22Rv1 (cell line): ENCODE results near the gene HTR4.

ENCODE experiments used
- H3K27ac ChIP-seq: fragments of 450-650 bp; 2 replicates; pipeline ENCODE4 v1.5.1; 2017
- ZFX ChIP-seq: fragments of 450-650 bp; IDR thresholded peaks from 2 replicates; pipeline ENCODE4 v1.6.1; 2017; ENCODE audit warnings: antibody characterized with exemption, borderline replicate concordance
- TF ChIP-seq, protein P1 (sequence below): fragments of 450-650 bp; IDR thresholded peaks from 2 replicates; pipeline ENCODE4 v1.5.1; 2017; ENCODE audit warnings: mild to moderate bottlenecking

Gene HTR4

DNA sequence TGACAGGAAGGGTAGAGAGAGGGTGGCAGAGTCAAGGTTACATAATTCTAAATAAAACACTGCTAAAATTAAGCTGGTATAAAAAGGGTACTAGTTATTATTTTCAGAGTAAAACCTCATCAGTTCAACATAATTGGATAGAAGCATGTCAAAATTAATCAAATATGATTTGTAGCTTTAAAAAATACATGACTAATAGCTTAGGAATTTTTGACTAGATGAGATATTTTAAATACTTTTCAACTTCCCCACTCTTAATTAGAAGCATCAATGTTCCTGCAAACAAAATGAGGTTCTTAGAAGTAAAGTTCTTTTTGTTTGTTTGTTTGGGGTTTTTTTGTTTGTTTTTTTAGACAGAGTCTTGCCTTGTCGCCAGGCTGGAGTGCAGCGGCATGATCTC is 29.1 kb downstream of the HTR4 start:
- H3K27ac ChIP-seq: no peak overlapping the region
- TF ChIP-seq ZFX: no peak
- TF ChIP-seq, protein P1, sequence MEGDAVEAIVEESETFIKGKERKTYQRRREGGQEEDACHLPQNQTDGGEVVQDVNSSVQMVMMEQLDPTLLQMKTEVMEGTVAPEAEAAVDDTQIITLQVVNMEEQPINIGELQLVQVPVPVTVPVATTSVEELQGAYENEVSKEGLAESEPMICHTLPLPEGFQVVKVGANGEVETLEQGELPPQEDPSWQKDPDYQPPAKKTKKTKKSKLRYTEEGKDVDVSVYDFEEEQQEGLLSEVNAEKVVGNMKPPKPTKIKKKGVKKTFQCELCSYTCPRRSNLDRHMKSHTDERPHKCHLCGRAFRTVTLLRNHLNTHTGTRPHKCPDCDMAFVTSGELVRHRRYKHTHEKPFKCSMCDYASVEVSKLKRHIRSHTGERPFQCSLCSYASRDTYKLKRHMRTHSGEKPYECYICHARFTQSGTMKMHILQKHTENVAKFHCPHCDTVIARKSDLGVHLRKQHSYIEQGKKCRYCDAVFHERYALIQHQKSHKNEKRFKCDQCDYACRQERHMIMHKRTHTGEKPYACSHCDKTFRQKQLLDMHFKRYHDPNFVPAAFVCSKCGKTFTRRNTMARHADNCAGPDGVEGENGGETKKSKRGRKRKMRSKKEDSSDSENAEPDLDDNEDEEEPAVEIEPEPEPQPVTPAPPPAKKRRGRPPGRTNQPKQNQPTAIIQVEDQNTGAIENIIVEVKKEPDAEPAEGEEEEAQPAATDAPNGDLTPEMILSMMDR: no peak

- TF ChIP-seq ZFX: no peak
- TF ChIP-seq, protein P1: no peak
Observed at GRCh38 chr5:148623741-148624140, 30.6 kb downstream of the HTR4 start.

GRCh38 chr5:148623101-148623500 is 31.2 kb downstream of the HTR4 start:
- TF ChIP-seq, protein P1: no peak
- no peak for TF ChIP-seq ZFX
- H3K27ac ChIP-seq: no peak overlapping the region

More at GRCh38 chr5:148623741-148624140, 30.6 kb downstream of the HTR4 start:
- no peak overlapping the region for H3K27ac ChIP-seq

GRCh38 chr5:148620696-148621095 is 33.6 kb downstream of the HTR4 start:
- TF ChIP-seq, protein P1: no peak
- no peak for TF ChIP-seq ZFX
- no peak overlapping the region for H3K27ac ChIP-seq

- TF ChIP-seq, protein P1: no peak
- no peak for TF ChIP-seq ZFX
- no peak overlapping the region for H3K27ac ChIP-seq
Observed at GRCh38 chr5:148620091-148620490, 34.2 kb downstream of the HTR4 start.

DNA sequence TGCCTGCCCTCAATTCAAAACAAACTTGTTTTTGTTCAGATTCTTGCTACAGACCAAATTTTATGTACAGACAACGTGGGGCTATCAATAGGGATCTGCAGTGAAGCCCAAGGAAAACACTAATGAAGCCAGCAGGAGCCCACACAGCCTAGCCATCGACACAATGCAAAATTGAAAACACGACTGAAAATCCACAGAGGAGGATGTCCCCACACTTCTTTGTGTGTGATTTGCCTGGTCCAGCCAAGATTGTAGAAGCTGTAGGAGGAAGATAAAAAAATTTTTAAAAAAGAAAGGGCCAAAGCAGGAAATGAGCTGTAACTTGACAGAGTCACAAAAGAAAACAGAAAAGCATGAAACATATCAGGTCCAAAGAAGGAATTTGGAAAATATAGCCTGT is 34.8 kb downstream of the HTR4 start:
- no peak overlapping the region for H3K27ac ChIP-seq
- no peak for TF ChIP-seq ZFX
- TF ChIP-seq, protein P1: no peak

DNA sequence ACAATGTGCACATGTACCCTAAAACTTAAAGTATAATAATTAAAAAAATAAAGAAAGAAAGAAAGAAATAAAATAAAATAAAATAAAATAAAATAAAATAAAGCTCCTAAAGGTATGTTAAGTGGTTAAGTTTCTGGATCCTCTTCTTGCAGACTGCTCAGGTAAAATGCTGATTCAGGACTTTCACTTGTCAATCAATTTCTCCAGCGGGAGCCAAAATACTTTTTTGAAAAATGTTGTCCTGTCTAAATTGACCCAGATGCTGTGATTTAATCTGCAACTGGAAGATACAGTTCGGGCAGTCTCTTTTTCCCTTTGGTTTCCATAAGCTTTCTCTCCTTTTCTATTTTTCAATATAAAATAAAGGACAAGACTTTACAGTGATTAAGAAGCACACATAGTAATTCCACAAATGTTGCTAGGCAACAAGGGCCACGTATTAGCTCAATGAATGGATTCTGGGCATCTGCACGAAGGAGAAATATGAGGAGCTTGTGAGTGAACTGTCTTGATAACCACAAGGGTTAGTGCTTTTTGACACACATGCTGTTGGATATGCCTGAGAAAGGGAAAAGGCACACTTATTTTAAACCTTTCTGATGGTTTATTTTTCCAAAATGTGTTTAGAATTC is 38.6 kb downstream of the HTR4 start:
- TF ChIP-seq ZFX: no peak
- TF ChIP-seq, protein P1: no peak
- H3K27ac ChIP-seq: no peak overlapping the region
